Measurements from ENCODE around the gene ERICH6B. TPM values are rescaled to one million over a fixed set of nuclear protein-coding genes. Genes with fewer than 3 reads are reported as not detected.
"Not testable (repeated sequence)": the region's sequence is repeated elsewhere in the genome, so short reads cannot be mapped to it uniquely, and the experiment has no call there.

Gene ERICH6B
- total and polyA plus RNA-seq, 4 donors = 0.94 TPM; not detected in 3

GRCh38 chr13:45662162-45662561 is 46.6 kb upstream of the ERICH6B start:
- WGBS = 72% methylated on average over 1 of the region's 1 CpG
- TF ChIP-seq MAX (IDR thresholded peaks at IDR 0.05) (no peak), TAF1 (conservative IDR thresholded peaks at IDR 0.05) (no peak), ATF3 (IDR thresholded peaks at IDR 0.05) (no peak), RAD21 (IDR thresholded peaks at IDR 0.05) (no peak), NR2F2 (IDR thresholded peaks at IDR 0.05) (no peak), ZBTB33 (IDR thresholded peaks at IDR 0.05) (no peak), FOXA1 (IDR thresholded peaks at IDR 0.05) (no peak), CTCF (IDR thresholded peaks at IDR 0.05; ENCODE audit: low read depth, low read length, missing input control) (no peak), HNF4A (conservative IDR thresholded peaks at IDR 0.05) (no peak), SP1 (IDR thresholded peaks at IDR 0.05) (no peak), JUND (IDR thresholded peaks at IDR 0.05) (no peak), YY1 (IDR thresholded peaks at IDR 0.05) (no peak), FOXA2 (IDR thresholded peaks at IDR 0.05) (no peak), RXRA (IDR thresholded peaks at IDR 0.05) (no peak)
- no peak for DNase-seq (ENCODE audit: low spot score)
- Histone ChIP-seq H3K9me3 (ENCODE audit: control insufficient read depth in 4 of 4, low read length in 3 of 4) (no peaks in the 10 kb centered on the region), H3K27me3 (ENCODE audit: control insufficient read depth in 4 of 4, insufficient read depth in 4 of 4, low read length in 3 of 4) (no peaks in the 10 kb centered on the region), H3K4me3 (ENCODE audit: low read depth in 1 of 3, low read length in 3 of 3) (no peak overlapping the region), H3K36me3 (ENCODE audit: control insufficient read depth in 4 of 4, insufficient read depth in 3 of 4, low read depth in 1 of 4, low read length in 3 of 4) (no peaks in the 10 kb centered on the region), H3K4me1 (ENCODE audit: control insufficient read depth in 4 of 4, insufficient read depth in 4 of 4, low read length in 3 of 4) (no peaks in the 10 kb centered on the region), H3K9ac (ENCODE audit: low read depth in 1 of 2, low read length in 2 of 2) (no peak overlapping the region), H3K27ac (ENCODE audit: low read depth in 1 of 2, low read length in 2 of 2) (no peak overlapping the region)

GRCh38 chr13:45660458-45660857 is 44.9 kb upstream of the ERICH6B start:
- H3K4me3 ChIP-seq (ENCODE audit: low read depth in 1 of 3, low read length in 3 of 3); H3K27ac ChIP-seq (ENCODE audit: low read depth in 1 of 2, low read length in 2 of 2); H3K4me1 ChIP-seq (ENCODE audit: control insufficient read depth in 4 of 4, insufficient read depth in 4 of 4, low read length in 3 of 4); H3K9me3 ChIP-seq (ENCODE audit: control insufficient read depth in 4 of 4, low read length in 3 of 4); DNase-seq (ENCODE audit: low spot score); H3K9ac ChIP-seq (ENCODE audit: low read depth in 1 of 2, low read length in 2 of 2); H3K27me3 ChIP-seq (ENCODE audit: control insufficient read depth in 4 of 4, insufficient read depth in 4 of 4, low read length in 3 of 4); H3K36me3 ChIP-seq (ENCODE audit: control insufficient read depth in 4 of 4, insufficient read depth in 3 of 4, low read depth in 1 of 4, low read length in 3 of 4): not testable (repeated sequence)
- WGBS = 37% methylated on average over 1 of the region's 1 CpG

- Histone ChIP-seq H3K9ac (ENCODE audit: low read depth in 1 of 2, low read length in 2 of 2) (no peak overlapping the region), H3K36me3 (ENCODE audit: control insufficient read depth in 4 of 4, insufficient read depth in 3 of 4, low read depth in 1 of 4, low read length in 3 of 4) (no peaks in the 10 kb centered on the region), H3K27ac (ENCODE audit: low read depth in 1 of 2, low read length in 2 of 2) (no peak overlapping the region), H3K4me1 (ENCODE audit: control insufficient read depth in 4 of 4, insufficient read depth in 4 of 4, low read length in 3 of 4) (no peaks in the 10 kb centered on the region), H3K4me3 (ENCODE audit: low read depth in 1 of 3, low read length in 3 of 3) (no peak overlapping the region), H3K27me3 (ENCODE audit: control insufficient read depth in 4 of 4, insufficient read depth in 4 of 4, low read length in 3 of 4) (no peaks in the 10 kb centered on the region), H3K9me3 (ENCODE audit: control insufficient read depth in 4 of 4, low read length in 3 of 4) (no peaks in the 10 kb centered on the region)
- TF ChIP-seq ZBTB33 (IDR thresholded peaks at IDR 0.05) (no peak), EGR1 (IDR thresholded peaks at IDR 0.05; ENCODE audit: low read depth in 2 of 2) (no peak), TAF1 (conservative IDR thresholded peaks at IDR 0.05) (no peak), FOXA1 (IDR thresholded peaks at IDR 0.05) (no peak)
- DNase-seq (ENCODE audit: low spot score) = no peak
- 64% methylated on average over 3 of the region's 3 CpGs for WGBS
Measured at GRCh38 chr13:45659536-45659935, 44.0 kb upstream of the ERICH6B start.
